Stomach (tissue), 4 donors: Measurements from ENCODE around the gene GATA3.

Experiments used
- EP300 ChIP-seq: sonication (generic); formaldehyde crosslinking; IDR thresholded peaks from one replicate; pipeline ENCODE4 v1.6.1; 2017; ENCODE audit warnings: antibody characterized with exemption
- POLR2A ChIP-seq, 4 donors: fragments of 450-650 bp; IDR thresholded peaks; one replicate each; pipeline ENCODE4 v1.6.1; 2016; ENCODE audit warnings: antibody characterized with exemption in 4 of 4, control low read depth in 2 of 4, mild to moderate bottlenecking in 1 of 4, moderate library complexity in 1 of 4
- TF ChIP-seq, protein P1 (sequence below), 7 experiments: fragments of 450-650 bp in 4 of 7; fragments of 200-600 bp in 3 of 7; sonication (generic) in 3 of 7; IDR thresholded peaks; one replicate each; pipeline ENCODE4 v1.5.1; 2016 to 2019; ENCODE audit warnings: antibody characterized with exemption in 7 of 7, control low read depth in 2 of 7, mild to moderate bottlenecking in 1 of 7

- TF ChIP-seq, protein P1, sequence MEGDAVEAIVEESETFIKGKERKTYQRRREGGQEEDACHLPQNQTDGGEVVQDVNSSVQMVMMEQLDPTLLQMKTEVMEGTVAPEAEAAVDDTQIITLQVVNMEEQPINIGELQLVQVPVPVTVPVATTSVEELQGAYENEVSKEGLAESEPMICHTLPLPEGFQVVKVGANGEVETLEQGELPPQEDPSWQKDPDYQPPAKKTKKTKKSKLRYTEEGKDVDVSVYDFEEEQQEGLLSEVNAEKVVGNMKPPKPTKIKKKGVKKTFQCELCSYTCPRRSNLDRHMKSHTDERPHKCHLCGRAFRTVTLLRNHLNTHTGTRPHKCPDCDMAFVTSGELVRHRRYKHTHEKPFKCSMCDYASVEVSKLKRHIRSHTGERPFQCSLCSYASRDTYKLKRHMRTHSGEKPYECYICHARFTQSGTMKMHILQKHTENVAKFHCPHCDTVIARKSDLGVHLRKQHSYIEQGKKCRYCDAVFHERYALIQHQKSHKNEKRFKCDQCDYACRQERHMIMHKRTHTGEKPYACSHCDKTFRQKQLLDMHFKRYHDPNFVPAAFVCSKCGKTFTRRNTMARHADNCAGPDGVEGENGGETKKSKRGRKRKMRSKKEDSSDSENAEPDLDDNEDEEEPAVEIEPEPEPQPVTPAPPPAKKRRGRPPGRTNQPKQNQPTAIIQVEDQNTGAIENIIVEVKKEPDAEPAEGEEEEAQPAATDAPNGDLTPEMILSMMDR (IDR thresholded peaks at IDR 0.05) = no peak
- TF ChIP-seq POLR2A (IDR thresholded peaks at IDR 0.05) = no peak
- TF ChIP-seq EP300 = no peak
Measured at GRCh38 chr10:8071006-8071405, 16.5 kb downstream of the GATA3 start.
